ENCODE measurements around the gene NXF1.
"Not testable (repeated sequence)": the region's sequence is repeated elsewhere in the genome, so short reads cannot be mapped to it uniquely, and the experiment has no call there.

DNA sequence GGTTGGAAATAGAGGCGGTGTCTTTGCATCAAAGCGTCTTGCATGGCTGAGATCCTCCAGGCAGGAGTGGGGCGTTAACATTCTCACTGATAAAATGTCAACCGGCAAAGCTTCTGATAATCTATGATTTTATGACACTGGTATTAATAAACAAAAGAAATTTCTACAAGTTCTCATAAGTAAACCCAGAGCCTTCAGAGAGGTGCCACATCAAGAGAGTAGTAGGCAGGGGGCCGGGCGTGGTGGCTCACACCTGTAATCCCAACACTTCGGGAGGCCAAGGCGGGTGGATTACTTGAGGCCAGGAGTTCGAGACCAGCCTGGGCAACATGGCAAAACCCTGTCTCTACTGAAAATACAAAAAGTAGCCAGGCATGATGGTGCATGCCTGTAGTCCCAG, 37.7 kb upstream of the NXF1 start:
- TF ChIP-seq BCL11A (tag by site-specific recombination; IDR thresholded peaks at IDR 0.05; ENCODE audit: low read depth); ZBTB20 (tag by site-specific recombination; IDR thresholded peaks at IDR 0.05); ZNF600 (tag by site-specific recombination; IDR thresholded peaks at IDR 0.05); ZNF830 (tag by site-specific recombination; IDR thresholded peaks at IDR 0.05; ENCODE audit: low read depth); ZBTB8A (tag by site-specific recombination; IDR thresholded peaks at IDR 0.05): not testable (repeated sequence)
- TF ChIP-seq, protein P1, sequence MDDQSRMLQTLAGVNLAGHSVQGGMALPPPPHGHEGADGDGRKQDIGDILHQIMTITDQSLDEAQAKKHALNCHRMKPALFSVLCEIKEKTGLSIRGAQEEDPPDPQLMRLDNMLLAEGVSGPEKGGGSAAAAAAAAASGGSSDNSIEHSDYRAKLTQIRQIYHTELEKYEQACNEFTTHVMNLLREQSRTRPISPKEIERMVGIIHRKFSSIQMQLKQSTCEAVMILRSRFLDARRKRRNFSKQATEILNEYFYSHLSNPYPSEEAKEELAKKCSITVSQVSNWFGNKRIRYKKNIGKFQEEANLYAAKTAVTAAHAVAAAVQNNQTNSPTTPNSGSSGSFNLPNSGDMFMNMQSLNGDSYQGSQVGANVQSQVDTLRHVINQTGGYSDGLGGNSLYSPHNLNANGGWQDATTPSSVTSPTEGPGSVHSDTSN (CRISPR knock-in tag; IDR thresholded peaks at IDR 0.05): not testable (repeated sequence)
- TF ChIP-seq, protein P2, sequence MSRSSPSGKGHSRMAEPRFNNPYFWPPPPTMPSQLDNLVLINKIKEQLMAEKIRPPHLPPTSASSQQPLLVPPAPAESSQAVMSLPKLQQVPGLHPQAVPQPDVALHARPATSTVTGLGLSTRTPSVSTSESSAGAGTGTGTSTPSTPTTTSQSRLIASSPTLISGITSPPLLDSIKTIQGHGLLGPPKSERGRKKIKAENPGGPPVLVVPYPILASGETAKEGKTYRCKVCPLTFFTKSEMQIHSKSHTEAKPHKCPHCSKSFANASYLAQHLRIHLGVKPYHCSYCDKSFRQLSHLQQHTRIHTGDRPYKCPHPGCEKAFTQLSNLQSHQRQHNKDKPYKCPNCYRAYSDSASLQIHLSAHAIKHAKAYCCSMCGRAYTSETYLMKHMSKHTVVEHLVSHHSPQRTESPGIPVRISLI (tag by site-specific recombination; IDR thresholded peaks at IDR 0.05): not testable (repeated sequence)
- TF ChIP-seq, protein P3, sequence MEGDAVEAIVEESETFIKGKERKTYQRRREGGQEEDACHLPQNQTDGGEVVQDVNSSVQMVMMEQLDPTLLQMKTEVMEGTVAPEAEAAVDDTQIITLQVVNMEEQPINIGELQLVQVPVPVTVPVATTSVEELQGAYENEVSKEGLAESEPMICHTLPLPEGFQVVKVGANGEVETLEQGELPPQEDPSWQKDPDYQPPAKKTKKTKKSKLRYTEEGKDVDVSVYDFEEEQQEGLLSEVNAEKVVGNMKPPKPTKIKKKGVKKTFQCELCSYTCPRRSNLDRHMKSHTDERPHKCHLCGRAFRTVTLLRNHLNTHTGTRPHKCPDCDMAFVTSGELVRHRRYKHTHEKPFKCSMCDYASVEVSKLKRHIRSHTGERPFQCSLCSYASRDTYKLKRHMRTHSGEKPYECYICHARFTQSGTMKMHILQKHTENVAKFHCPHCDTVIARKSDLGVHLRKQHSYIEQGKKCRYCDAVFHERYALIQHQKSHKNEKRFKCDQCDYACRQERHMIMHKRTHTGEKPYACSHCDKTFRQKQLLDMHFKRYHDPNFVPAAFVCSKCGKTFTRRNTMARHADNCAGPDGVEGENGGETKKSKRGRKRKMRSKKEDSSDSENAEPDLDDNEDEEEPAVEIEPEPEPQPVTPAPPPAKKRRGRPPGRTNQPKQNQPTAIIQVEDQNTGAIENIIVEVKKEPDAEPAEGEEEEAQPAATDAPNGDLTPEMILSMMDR (tag by site-specific recombination; IDR thresholded peaks at IDR 0.05): not testable (repeated sequence)
- TF ChIP-seq, protein P4, sequence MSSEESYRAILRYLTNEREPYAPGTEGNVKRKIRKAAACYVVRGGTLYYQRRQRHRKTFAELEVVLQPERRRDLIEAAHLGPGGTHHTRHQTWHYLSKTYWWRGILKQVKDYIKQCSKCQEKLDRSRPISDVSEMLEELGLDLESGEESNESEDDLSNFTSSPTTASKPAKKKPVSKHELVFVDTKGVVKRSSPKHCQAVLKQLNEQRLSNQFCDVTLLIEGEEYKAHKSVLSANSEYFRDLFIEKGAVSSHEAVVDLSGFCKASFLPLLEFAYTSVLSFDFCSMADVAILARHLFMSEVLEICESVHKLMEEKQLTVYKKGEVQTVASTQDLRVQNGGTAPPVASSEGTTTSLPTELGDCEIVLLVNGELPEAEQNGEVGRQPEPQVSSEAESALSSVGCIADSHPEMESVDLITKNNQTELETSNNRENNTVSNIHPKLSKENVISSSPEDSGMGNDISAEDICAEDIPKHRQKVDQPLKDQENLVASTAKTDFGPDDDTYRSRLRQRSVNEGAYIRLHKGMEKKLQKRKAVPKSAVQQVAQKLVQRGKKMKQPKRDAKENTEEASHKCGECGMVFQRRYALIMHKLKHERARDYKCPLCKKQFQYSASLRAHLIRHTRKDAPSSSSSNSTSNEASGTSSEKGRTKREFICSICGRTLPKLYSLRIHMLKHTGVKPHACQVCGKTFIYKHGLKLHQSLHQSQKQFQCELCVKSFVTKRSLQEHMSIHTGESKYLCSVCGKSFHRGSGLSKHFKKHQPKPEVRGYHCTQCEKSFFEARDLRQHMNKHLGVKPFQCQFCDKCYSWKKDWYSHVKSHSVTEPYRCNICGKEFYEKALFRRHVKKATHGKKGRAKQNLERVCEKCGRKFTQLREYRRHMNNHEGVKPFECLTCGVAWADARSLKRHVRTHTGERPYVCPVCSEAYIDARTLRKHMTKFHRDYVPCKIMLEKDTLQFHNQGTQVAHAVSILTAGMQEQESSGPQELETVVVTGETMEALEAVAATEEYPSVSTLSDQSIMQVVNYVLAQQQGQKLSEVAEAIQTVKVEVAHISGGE (tag by site-specific recombination; conservative IDR thresholded peaks at IDR 0.05; ENCODE audit: low read depth): not testable (repeated sequence)

Data from HEK293 (cell line).